ENCODE data around the gene PECR.
"Not testable (repeated sequence)": the region's sequence is repeated elsewhere in the genome, so short reads cannot be mapped to it uniquely, and the experiment has no call there.

Gene PECR

GRCh38 chr2:215994911-215995310, 86.7 kb downstream of the PECR start:
- no peak for DNase-seq

GRCh38 chr2:215988556-215989207, 92.9 kb downstream of the PECR start:
- DNase-seq: not testable (repeated sequence)
